HFFc6 (cell line): ENCODE data around the gene C5orf24. TPM values are rescaled to one million over a fixed set of nuclear protein-coding genes. Genes with fewer than 3 reads are reported as not detected.

ENCODE experiments used
- DNase-seq: peaks from one replicate; pipeline ENCODE4 v3.0.0-alpha.2; 2018
- H3K27ac Mint-ChIP-seq: 2 replicates; pipeline ENCODE4 v1.8.0; 2020; ENCODE audit warnings: mild to moderate bottlenecking, mixed read lengths
- H3K27me3 Mint-ChIP-seq: 2 replicates; pipeline ENCODE4 v1.8.0; 2021; ENCODE audit warnings: mild to moderate bottlenecking, moderate library complexity, mixed read lengths; ENCODE audit not compliant: insufficient read depth
- H3K36me3 Mint-ChIP-seq: 2 replicates; pipeline ENCODE4 v1.8.0; 2021; ENCODE audit warnings: low read depth, mixed read lengths
- H3K4me1 Mint-ChIP-seq: 2 replicates; pipeline ENCODE4 v1.8.0; 2020; ENCODE audit warnings: low read depth, mixed read lengths
- H3K4me3 Mint-ChIP-seq: 2 replicates; pipeline ENCODE4 v1.8.0; 2020; ENCODE audit warnings: mild to moderate bottlenecking, moderate library complexity, mixed read lengths
- H3K9me3 Mint-ChIP-seq: 2 replicates; pipeline ENCODE4 v1.8.0; 2020; ENCODE audit warnings: mild to moderate bottlenecking, mixed read lengths
- CTCF ChIP-seq: fragments of 200-600 bp; sonication (generic); IDR thresholded peaks from 2 replicates; pipeline ENCODE4 v1.5.0; 2021; ENCODE audit warnings: antibody characterized with exemption, mild to moderate bottlenecking
- total RNA-seq, 6 experiments: library from RNA; stranded (reverse); fragmentation: NEBNext Ultra II Directional; extraction: Animal tissue kit (Norgen Biotek cat#: 25700); gene quantifications; 2 replicates in 1 of 6; 3 replicates in 5 of 6; pipeline ENCODE4 v1.2.3, GENCODE V29; 2021

The C5orf24 gene
- total RNA-seq, 6 experiments from 2014 or later, result 48.8 to 61.5 (median 57.6) TPM

- H3K27ac Mint-ChIP-seq, result no peak overlapping the region
- H3K27me3 Mint-ChIP-seq, result no peaks in the 10 kb centered on the region; the same call in 1 of the 2 replicates
- TF ChIP-seq CTCF, result no peak
- no peaks in the 10 kb centered on the region for H3K4me1 Mint-ChIP-seq
- H3K36me3 Mint-ChIP-seq, result peaks cover 21% of the 10 kb centered on the region
- H3K4me3 Mint-ChIP-seq, result no peak overlapping the region
- H3K9me3 Mint-ChIP-seq, result no peaks in the 10 kb centered on the region
- no peak for DNase-seq
Measured at GRCh38 chr5:134889335-134889734, 43.6 kb downstream of the C5orf24 start.

- Mint-ChIP-seq H3K9me3 (no peaks in the 10 kb centered on the region), H3K27me3 (peaks cover 1% of the 10 kb centered on the region), H3K4me3 (no peak overlapping the region), H3K27ac (no peak overlapping the region), H3K36me3 (peaks cover 21% of the 10 kb centered on the region), H3K4me1 (no peaks in the 10 kb centered on the region)
- no peak for DNase-seq
- TF ChIP-seq CTCF, result no peak
Measured at GRCh38 chr5:134891473-134891872, 45.7 kb downstream of the C5orf24 start.

GRCh38 chr5:134892282-134892681, 46.5 kb downstream of the C5orf24 start:
- no peak for DNase-seq
- no peak for TF ChIP-seq CTCF
- no peak overlapping the region for H3K27ac Mint-ChIP-seq
- peaks cover 1% of the 10 kb centered on the region; the same call in 1 of the 2 replicates for H3K27me3 Mint-ChIP-seq
- no peaks in the 10 kb centered on the region for H3K9me3 Mint-ChIP-seq
- H3K4me3 Mint-ChIP-seq, result no peak overlapping the region
- H3K36me3 Mint-ChIP-seq, result peaks cover 21% of the 10 kb centered on the region
- no peaks in the 10 kb centered on the region for H3K4me1 Mint-ChIP-seq

DNA sequence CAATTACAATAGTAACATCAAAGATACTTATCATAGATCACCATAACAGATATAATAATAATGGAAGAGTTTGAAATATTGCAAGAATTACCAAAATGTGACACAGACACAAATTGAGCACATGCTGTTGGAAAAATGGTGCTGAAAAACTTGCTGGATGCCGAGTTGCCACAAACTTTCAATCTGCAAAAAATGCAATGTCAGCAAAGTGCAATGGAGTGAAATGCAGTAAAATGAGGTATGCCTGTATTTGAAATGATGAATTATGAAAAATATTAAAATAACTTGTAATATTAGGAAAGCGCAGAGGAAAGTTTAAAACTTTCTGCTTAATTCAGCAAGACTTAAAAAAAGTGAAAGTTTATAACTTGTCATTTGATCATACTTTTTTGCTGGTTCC, 47.2 kb downstream of the C5orf24 start:
- no peak overlapping the region for H3K27ac Mint-ChIP-seq
- no peak for TF ChIP-seq CTCF
- peaks cover 1% of the 10 kb centered on the region; the same call in 1 of the 2 replicates for H3K27me3 Mint-ChIP-seq
- no peaks in the 10 kb centered on the region for H3K4me1 Mint-ChIP-seq
- H3K4me3 Mint-ChIP-seq, result no peak overlapping the region
- H3K9me3 Mint-ChIP-seq, result no peaks in the 10 kb centered on the region
- peaks cover 16% of the 10 kb centered on the region for H3K36me3 Mint-ChIP-seq
- DNase-seq, result no peak

GRCh38 chr5:134893748-134894505, 48.2 kb downstream of the C5orf24 start:
- Mint-ChIP-seq H3K27ac (no peak overlapping the region), H3K36me3 (peaks cover 9% of the 10 kb centered on the region), H3K27me3 (peaks cover 1% of the 10 kb centered on the region; the same call in 1 of the 2 replicates), H3K4me1 (no peaks in the 10 kb centered on the region), H3K9me3 (no peaks in the 10 kb centered on the region), H3K4me3 (no peak overlapping the region)
- DNase-seq, result no peak
- no peak for TF ChIP-seq CTCF
